ENCODE data around the gene ARVCF. TPM values are rescaled to one million over a fixed set of nuclear protein-coding genes. Genes with fewer than 3 reads are reported as not detected.

Gene ARVCF
- total and polyA plus RNA-seq, 9 donors = 55.5 to 117 (median 82.2) TPM

DNA sequence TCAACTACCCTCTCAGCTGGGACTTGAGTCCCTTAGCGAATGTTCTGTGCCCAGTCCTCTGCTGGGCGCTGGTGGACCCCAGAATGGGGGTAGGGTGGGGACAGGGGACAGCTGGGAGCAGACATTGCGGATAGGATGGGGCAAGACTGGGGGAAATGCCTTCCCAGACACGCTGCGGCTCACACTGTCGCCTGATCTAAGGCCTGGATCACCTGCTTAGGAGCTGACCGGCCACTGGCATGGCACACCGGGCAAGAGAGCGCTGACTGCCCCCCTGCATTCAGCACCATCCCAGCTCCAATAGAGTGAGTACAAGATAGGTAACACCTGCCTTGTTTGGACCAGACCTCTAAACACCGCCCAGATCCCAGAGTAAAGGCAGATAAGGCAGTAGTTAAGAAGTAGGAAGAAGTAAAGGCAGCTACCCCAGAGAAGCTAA is 1.4 kb downstream of the ARVCF start:
- Histone ChIP-seq H3K4me1 (ENCODE audit: control insufficient read depth, insufficient read depth, low read length) (peaks cover 50% of the 10 kb centered on the region), H3K4me3 (ENCODE audit: low read length) (no peak overlapping the region)
- WGBS (ENCODE audit: insufficient coverage) = 88% methylated on average over 7 of the region's 10 CpGs

DNA sequence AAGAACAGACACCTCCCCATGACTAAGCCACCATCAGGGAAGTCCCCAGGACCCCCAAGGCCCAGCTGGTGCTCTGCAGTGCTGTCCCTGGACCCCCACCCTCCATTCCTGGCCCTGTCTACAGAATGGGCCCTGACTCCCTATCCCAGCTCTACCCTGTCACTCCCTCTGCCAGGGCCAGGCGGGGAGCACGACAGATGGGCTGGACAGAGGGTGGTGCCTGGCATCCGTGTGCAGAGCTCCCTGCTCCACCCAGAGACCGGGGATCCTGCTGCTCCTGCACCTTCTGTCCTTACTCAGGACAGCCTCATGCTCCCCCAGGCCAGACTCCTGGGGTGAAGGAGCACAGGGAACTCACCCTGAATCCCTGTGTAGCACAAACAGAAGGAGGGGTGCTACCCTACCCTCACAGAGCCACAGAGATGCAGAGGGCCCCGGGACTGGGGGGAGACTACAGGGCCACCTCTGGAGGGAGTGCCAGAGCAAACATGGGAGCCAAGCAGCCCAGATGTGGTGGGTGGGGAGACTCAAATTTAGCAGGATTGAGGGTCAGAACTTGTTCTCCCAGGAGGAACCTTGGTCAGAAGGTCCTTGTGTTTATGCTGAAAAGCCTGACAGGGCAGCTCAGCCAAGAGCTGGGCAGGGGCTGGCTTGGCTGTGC is 2.0 kb downstream of the ARVCF start:
- Histone ChIP-seq H3K4me3 (ENCODE audit: low read length) (no peak overlapping the region), H3K9me3 (replicated peaks; ENCODE audit: control insufficient read depth, low read depth, low read length) (no peaks in the 10 kb centered on the region), H3K36me3 (ENCODE audit: control insufficient read depth, insufficient read depth, low read length) (no peaks in the 10 kb centered on the region), H3K27me3 (ENCODE audit: control insufficient read depth, insufficient read depth, low read length) (peaks cover 30% of the 10 kb centered on the region), H3K4me1 (ENCODE audit: control insufficient read depth, insufficient read depth, low read length) (peaks cover 49% of the 10 kb centered on the region), H3K27ac (ENCODE audit: low read length) (no peak overlapping the region)
- DNase-seq = no peak
- 55% methylated on average over 2 of the region's 5 CpGs for WGBS (ENCODE audit: insufficient coverage)

More for the DNA sequence above, 1.4 kb downstream of the ARVCF start:
- Histone ChIP-seq H3K36me3 (ENCODE audit: control insufficient read depth, insufficient read depth, low read length) (no peaks in the 10 kb centered on the region), H3K27ac (ENCODE audit: low read length) (no peak overlapping the region), H3K27me3 (ENCODE audit: control insufficient read depth, insufficient read depth, low read length) (peaks cover 31% of the 10 kb centered on the region), H3K9me3 (replicated peaks; ENCODE audit: control insufficient read depth, low read depth, low read length) (no peaks in the 10 kb centered on the region)
- no peak for DNase-seq

DNA sequence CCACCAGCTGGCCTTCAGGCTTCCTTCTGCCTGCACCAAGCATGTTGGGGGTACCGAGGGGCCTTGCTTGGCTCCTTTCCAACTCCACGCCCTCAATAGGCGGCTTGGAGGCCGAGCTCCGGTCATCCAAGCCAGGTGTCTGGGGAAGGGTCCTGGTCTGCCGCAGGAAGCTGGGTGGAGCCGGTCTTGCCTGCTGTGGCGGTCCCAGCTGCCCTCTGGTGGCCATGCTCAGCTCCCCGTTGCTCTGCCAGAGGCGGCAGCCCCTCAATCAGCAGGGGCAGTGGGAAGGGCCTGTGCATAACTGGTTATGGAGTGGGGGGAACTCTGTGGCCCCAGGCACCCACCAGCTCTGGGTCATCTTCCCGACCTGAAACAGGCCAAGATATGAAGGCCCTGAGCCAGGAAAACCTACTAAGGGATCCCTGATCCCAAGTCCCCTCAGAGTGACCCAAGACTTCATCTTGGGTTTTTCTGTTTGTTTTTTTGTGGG is 3.2 kb downstream of the ARVCF start:
- Histone ChIP-seq H3K9me3 (replicated peaks; ENCODE audit: control insufficient read depth, low read depth, low read length) (no peaks in the 10 kb centered on the region), H3K4me3 (ENCODE audit: low read length) (no peak overlapping the region), H3K4me1 (ENCODE audit: control insufficient read depth, insufficient read depth, low read length) (peaks cover 49% of the 10 kb centered on the region), H3K27me3 (ENCODE audit: control insufficient read depth, insufficient read depth, low read length) (peaks cover 20% of the 10 kb centered on the region), H3K27ac (ENCODE audit: low read length) (no peak overlapping the region), H3K36me3 (ENCODE audit: control insufficient read depth, insufficient read depth, low read length) (no peaks in the 10 kb centered on the region)
- DNase-seq = peak; percentile 72
- 6% methylated on average over 8 of the region's 11 CpGs for WGBS (ENCODE audit: insufficient coverage)

DNA sequence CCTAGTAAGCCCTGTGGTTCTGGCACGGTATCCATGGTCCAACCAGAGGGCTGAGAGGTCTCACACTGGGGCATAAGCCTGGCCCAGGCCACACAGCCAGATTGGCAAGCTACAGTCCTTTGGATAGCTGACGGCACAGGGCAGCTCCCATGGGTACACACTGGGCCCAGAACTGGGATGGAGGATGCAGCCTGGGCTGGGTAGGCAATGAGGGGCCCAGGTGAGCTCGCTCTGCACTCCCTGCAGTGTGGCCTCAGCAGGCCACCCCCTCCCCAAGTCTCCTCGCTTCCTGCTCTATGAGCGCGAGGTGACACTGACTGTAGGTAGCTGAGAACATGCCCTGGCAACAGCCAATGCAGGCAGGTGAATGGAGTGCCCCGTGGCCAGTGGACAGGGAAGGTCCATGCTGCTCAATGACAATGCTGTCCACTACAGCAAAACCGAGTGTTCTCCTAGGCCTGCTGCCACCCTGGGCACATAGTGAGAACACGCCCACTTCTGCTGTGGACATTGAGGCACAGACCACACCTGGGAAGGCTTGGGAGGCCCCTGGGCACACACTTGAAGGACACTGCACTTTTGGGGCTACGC is 3.8 kb downstream of the ARVCF start:
- WGBS (ENCODE audit: insufficient coverage) = 84% methylated on average over 6 of the region's 10 CpGs
- H3K4me1 ChIP-seq (ENCODE audit: control insufficient read depth, insufficient read depth, low read length) = peaks cover 49% of the 10 kb centered on the region
- no peak for DNase-seq
- no peak overlapping the region for H3K27ac ChIP-seq (ENCODE audit: low read length)
- H3K9me3 ChIP-seq (replicated peaks; ENCODE audit: control insufficient read depth, low read depth, low read length) = no peaks in the 10 kb centered on the region
- no peaks in the 10 kb centered on the region for H3K36me3 ChIP-seq (ENCODE audit: control insufficient read depth, insufficient read depth, low read length)
- no peak overlapping the region for H3K4me3 ChIP-seq (ENCODE audit: low read length)
- H3K27me3 ChIP-seq (ENCODE audit: control insufficient read depth, insufficient read depth, low read length) = peaks cover 14% of the 10 kb centered on the region

DNA sequence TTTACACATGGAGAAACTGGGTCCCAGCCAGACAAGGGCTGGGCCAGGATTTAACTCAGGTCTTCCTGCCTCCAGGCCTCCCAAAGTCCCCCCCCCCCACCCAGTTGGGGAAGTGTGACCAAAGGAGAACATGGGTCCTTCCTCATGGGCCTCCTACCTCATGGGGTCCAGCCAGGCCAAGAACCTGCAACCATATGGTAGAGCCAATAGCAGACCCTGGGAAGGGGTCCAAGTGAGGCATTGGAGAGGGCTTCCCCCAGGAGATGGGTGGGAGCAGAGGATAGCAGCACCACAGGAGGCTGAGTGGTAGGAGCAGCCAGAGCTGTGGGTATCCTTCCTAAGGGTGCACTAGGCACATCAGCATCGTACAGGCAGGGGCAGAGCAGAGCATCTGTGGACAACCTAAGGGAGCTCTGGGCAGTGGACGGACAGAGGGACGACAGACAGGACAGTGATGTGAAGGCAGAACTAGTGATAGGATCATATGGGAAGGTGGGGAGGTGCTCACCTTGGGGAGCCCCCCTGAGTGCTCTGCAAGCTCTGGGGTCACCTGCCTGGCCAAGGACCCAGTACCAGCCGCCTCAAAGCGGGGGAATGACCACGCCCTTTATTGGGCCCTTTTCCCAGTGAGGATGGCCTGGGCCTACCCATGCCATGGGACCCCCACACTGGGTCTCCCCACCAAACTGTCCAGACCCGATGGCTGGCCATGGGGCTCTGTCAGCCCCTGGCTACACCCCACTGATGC is 4.5 kb downstream of the ARVCF start:
- Histone ChIP-seq H3K9me3 (replicated peaks; ENCODE audit: control insufficient read depth, low read depth, low read length) (no peaks in the 10 kb centered on the region), H3K4me1 (ENCODE audit: control insufficient read depth, insufficient read depth, low read length) (peaks cover 47% of the 10 kb centered on the region), H3K4me3 (ENCODE audit: low read length) (no peak overlapping the region), H3K36me3 (ENCODE audit: control insufficient read depth, insufficient read depth, low read length) (no peaks in the 10 kb centered on the region), H3K27me3 (ENCODE audit: control insufficient read depth, insufficient read depth, low read length) (peaks cover 7% of the 10 kb centered on the region), H3K27ac (ENCODE audit: low read length) (no peak overlapping the region)
- WGBS (ENCODE audit: insufficient coverage) = 88% methylated on average over 7 of the region's 7 CpGs
- no peak for DNase-seq

DNA sequence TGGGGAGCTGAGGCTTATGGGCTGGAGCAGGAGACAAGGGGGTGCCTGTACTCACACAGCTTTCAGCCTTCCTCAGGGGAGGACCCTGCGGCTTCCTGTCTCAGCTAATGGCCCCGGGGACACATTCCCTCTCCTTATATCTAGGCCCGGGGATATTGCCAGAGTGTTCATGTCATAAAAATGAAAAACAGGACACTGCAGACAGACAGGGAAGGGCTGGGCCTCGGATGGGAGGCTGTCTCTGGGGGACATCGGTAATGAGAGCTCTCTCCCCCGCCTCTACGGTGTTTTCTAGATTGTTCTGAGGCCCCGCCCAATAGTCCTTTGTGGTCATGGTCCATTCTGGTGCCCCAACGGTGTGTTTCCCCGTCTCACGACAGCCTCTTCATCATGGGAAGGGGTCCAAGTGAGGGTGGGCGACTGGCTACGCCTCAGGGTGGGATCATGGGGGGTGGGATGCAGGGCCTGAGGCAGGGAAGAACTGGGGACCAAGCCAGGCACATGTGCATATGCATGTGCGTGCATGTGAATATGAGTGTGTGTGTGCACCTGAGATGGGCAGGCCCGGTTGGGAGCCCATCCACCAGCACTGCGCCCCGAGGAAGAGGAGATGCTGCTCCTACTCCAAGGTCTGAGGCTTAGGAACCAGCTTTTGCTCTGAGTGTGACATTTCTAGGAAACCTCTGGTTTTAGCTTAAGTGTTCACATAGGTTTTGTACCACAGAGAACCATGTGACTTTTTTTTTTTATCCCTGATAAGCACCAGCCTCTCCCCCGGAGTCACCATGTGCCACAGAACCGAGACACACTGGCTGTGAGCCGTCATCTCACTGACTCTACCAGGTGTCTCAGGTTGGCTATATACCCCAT is 5.3 kb downstream of the ARVCF start:
- no peaks in the 10 kb centered on the region for H3K9me3 ChIP-seq (replicated peaks; ENCODE audit: control insufficient read depth, low read depth, low read length)
- no peaks in the 10 kb centered on the region for H3K36me3 ChIP-seq (ENCODE audit: control insufficient read depth, insufficient read depth, low read length)
- H3K4me1 ChIP-seq (ENCODE audit: control insufficient read depth, insufficient read depth, low read length) = peaks cover 44% of the 10 kb centered on the region
- H3K4me3 ChIP-seq (ENCODE audit: low read length) = no peak overlapping the region
- no peak overlapping the region for H3K27ac ChIP-seq (ENCODE audit: low read length)
- H3K27me3 ChIP-seq (ENCODE audit: control insufficient read depth, insufficient read depth, low read length) = peaks cover 4% of the 10 kb centered on the region
- DNase-seq = no peak
- 62% methylated on average over 10 of the region's 20 CpGs for WGBS (ENCODE audit: insufficient coverage)

DNA sequence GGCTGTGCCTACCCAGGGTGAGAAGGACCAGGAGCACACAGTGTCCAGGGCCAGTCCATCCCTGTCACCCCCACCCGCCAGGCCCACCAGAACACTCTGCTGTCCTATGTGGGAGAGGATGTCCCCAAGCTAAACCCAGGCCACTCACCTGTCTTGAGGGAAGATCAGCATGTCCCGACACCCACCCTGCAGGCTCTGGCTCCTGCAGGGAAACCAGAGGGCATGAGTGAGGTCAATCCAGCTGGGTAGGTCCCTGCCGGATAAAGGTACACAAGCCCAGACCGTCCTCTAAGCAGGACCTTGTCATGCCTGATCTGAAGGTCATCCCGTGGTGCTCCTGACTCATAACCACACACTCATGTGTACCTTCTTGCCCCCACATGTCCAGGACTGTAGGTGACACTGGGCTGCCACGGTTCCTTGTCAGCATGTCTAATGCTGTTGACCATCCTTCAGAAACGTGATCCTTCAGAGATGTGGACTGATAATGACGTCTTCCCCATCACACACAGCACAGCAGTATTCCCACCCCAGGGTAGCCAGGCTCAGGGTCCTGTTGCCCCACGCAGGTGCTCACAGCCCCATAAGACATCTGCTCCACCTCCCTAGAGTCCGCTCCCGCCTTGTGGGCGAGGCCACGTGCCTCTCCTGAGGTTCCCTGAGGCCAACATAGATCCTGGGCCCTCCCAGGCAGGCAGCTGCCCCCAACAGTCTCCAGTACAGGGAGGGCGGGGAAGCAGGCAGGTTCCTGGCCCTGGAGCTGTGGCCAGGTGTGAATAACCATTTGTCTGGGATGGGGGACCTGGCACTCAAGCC is 6.1 kb downstream of the ARVCF start:
- Histone ChIP-seq H3K4me3 (ENCODE audit: low read length) (no peak overlapping the region), H3K9me3 (replicated peaks; ENCODE audit: control insufficient read depth, low read depth, low read length) (no peaks in the 10 kb centered on the region), H3K27ac (ENCODE audit: low read length) (no peak overlapping the region), H3K27me3 (ENCODE audit: control insufficient read depth, insufficient read depth, low read length) (peaks cover 4% of the 10 kb centered on the region), H3K36me3 (ENCODE audit: control insufficient read depth, insufficient read depth, low read length) (no peaks in the 10 kb centered on the region), H3K4me1 (ENCODE audit: control insufficient read depth, insufficient read depth, low read length) (peaks cover 40% of the 10 kb centered on the region)
- DNase-seq = no peak
- WGBS (ENCODE audit: insufficient coverage) = 82% methylated on average over 14 of the region's 14 CpGs

DNA sequence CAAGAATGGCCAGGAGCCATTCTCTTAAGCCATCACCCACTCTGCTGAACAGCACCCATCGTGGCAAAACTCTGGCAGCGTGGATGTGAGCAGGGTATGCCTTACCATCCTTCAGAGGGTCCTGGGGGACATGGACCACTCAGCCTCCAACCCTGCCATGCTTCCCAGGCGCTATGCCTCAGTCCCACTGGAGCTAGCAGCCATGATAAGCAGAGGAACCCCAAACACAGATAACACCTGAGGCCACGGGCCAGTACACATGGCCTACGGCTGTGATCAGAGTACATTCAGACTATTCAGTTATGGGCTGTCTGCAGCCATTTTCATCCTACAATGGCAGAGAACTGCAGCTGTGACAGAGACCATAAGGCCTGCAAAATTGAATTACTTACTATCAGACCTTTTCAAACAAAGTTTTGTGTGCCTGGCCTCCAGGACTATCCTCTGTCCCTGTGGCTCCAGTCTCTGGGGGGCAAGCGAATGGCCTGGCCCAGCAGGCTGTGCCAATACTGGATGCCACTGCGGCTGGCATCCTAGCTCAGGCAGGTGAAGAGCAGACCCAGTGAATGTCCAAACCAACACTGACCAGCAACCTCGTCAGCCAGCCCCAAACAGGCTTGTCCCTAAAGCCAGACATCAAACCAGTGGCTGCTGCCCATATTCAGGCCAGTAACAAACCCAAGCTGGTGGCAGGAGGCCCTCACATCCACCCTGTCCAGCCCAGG is 6.9 kb downstream of the ARVCF start:
- Histone ChIP-seq H3K27me3 (ENCODE audit: control insufficient read depth, insufficient read depth, low read length) (no peaks in the 10 kb centered on the region), H3K36me3 (ENCODE audit: control insufficient read depth, insufficient read depth, low read length) (no peaks in the 10 kb centered on the region), H3K9me3 (replicated peaks; ENCODE audit: control insufficient read depth, low read depth, low read length) (no peaks in the 10 kb centered on the region), H3K4me3 (ENCODE audit: low read length) (no peak overlapping the region), H3K27ac (ENCODE audit: low read length) (no peak overlapping the region), H3K4me1 (ENCODE audit: control insufficient read depth, insufficient read depth, low read length) (peaks cover 32% of the 10 kb centered on the region)
- no peak for DNase-seq
- 84% methylated on average over 7 of the region's 8 CpGs for WGBS (ENCODE audit: insufficient coverage)

DNA sequence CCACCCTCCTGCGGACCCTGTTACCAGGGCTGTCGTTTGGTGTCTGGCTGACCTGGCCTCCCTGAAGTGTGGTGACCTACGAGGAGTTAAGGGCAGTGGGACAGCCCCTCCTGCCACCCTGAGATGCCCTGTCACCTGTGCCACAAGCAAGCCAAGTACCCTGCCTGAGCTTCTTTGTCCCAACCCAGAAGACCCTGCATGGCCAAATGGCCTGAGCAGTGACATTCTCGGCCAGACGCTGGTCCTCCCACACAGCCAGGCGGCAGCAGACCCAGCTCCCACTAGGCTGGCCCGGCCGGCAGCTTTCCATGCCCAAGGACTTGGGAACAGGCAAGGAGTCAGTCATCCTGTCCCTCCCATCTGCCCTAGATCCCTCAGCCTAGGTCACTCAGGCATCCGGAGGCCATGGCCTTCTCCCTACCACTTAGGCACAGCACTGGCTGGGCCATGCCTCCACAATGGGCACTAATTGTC is 7.6 kb downstream of the ARVCF start:
- Histone ChIP-seq H3K4me1 (ENCODE audit: control insufficient read depth, insufficient read depth, low read length) (peaks cover 27% of the 10 kb centered on the region), H3K4me3 (ENCODE audit: low read length) (no peak overlapping the region), H3K36me3 (ENCODE audit: control insufficient read depth, insufficient read depth, low read length) (no peaks in the 10 kb centered on the region), H3K9me3 (replicated peaks; ENCODE audit: control insufficient read depth, low read depth, low read length) (peaks cover 5% of the 10 kb centered on the region), H3K27ac (ENCODE audit: low read length) (no peak overlapping the region), H3K27me3 (ENCODE audit: control insufficient read depth, insufficient read depth, low read length) (no peaks in the 10 kb centered on the region)
- 87% methylated on average over 9 of the region's 9 CpGs for WGBS (ENCODE audit: insufficient coverage)
- no peak for DNase-seq

All from muscle of leg (tissue), 11 donors.